WTC11 (cell line): ENCODE results near the gene ITPKB. TPM values are rescaled to one million over a fixed set of nuclear protein-coding genes. Genes with fewer than 3 reads are reported as not detected.

Experiments
- ATAC-seq: fragments of 200-7000 bp; cut with Tn5 transposase; 2 replicates; pipeline ENCODE4 v1.10.0; 2021; ENCODE audit warnings: mild to moderate bottlenecking, moderate library complexity
- CTCF ChIA-PET: fragments of 300-600 bp; sonication (Branson Sonifier 250); formaldehyde crosslinking; loops from one replicate; lab custom pipeline; 2021; ENCODE audit warnings: antibody characterized with exemption; lab: Charles Lee
- POLR2A ChIA-PET: fragments of 350-600 bp; sonication (Branson Sonifier 250); formaldehyde crosslinking; loops from one replicate; lab custom pipeline; 2021; ENCODE audit warnings: antibody characterized with exemption; lab: Charles Lee
- DNase-seq: peaks from one replicate; pipeline ENCODE4 v3.0.0; 2021; ENCODE audit warnings: low spot score
- H3K27ac Mint-ChIP-seq: 2 replicates; pipeline ENCODE4 v1.8.0; 2021; ENCODE audit warnings: mixed read lengths
- H3K27me3 Mint-ChIP-seq: 2 replicates; pipeline ENCODE4 v1.8.0; 2021; ENCODE audit warnings: low read depth, mild to moderate bottlenecking, moderate library complexity, mixed read lengths
- H3K36me3 Mint-ChIP-seq: 2 replicates; pipeline ENCODE4 v1.8.0; 2021; ENCODE audit warnings: mixed read lengths
- H3K4me1 Mint-ChIP-seq: 2 replicates; pipeline ENCODE4 v1.8.0; 2022; ENCODE audit warnings: mixed read lengths
- H3K4me3 Mint-ChIP-seq: 2 replicates; pipeline ENCODE4 v1.8.0; 2021; ENCODE audit warnings: mild to moderate bottlenecking, moderate library complexity, mixed read lengths
- H3K9me3 Mint-ChIP-seq: 2 replicates; pipeline ENCODE4 v1.8.0; 2021; ENCODE audit warnings: mixed read lengths
- ATF1 ChIP-seq: sonication (generic); formaldehyde crosslinking; IDR thresholded peaks from 2 replicates; pipeline ENCODE4 v1.8.1; 2023; ENCODE audit warnings: mild to moderate bottlenecking, moderate library complexity, missing genetic modification reagents
- ATF2 ChIP-seq: sonication (generic); formaldehyde crosslinking; IDR thresholded peaks from 2 replicates; pipeline ENCODE4 v1.8.1; 2022; ENCODE audit warnings: low read depth, missing genetic modification reagents, borderline replicate concordance
- ATF3 ChIP-seq: sonication (generic); formaldehyde crosslinking; conservative IDR thresholded peaks from 2 replicates; pipeline ENCODE4 v1.8.1; 2022; ENCODE audit warnings: mild to moderate bottlenecking, missing genetic modification reagents
- CBFB ChIP-seq: sonication (generic); formaldehyde crosslinking; IDR thresholded peaks from 2 replicates; pipeline ENCODE4 v1.8.1; 2022; ENCODE audit warnings: mild to moderate bottlenecking, low read depth, missing genetic modification reagents
- CTCF ChIP-seq: fragments of 200-600 bp; IDR thresholded peaks from 2 replicates; pipeline ENCODE4 v1.8.0; 2022; ENCODE audit warnings: antibody characterized with exemption
- E2F4 ChIP-seq: sonication (generic); formaldehyde crosslinking; IDR thresholded peaks from 2 replicates; pipeline ENCODE4 v1.8.1; 2022; ENCODE audit warnings: low read depth, mild to moderate bottlenecking, moderate library complexity, missing genetic modification reagents, borderline replicate concordance
- E2F5 ChIP-seq: sonication (generic); formaldehyde crosslinking; IDR thresholded peaks from 2 replicates; pipeline ENCODE4 v1.8.1; 2022; ENCODE audit warnings: mild to moderate bottlenecking, moderate library complexity, missing genetic modification reagents
- ELF4 ChIP-seq: sonication (generic); formaldehyde crosslinking; IDR thresholded peaks from 2 replicates; pipeline ENCODE4 v1.8.1; 2022; ENCODE audit warnings: low read depth, mild to moderate bottlenecking, moderate library complexity, missing genetic modification reagents
- ETV6 ChIP-seq: sonication (generic); formaldehyde crosslinking; IDR thresholded peaks from 2 replicates; pipeline ENCODE4 v1.8.1; 2022; ENCODE audit warnings: mild to moderate bottlenecking, missing genetic modification reagents
- GRHL2 ChIP-seq: fragments of 250-450 bp; sonication (Bioruptor Pico); IDR thresholded peaks from 2 replicates; pipeline ENCODE4 v1.8.0; 2022; ENCODE audit warnings: mild to moderate bottlenecking, moderate library complexity; ENCODE audit not compliant: insufficient replicate concordance, severe bottlenecking
- NFATC4 ChIP-seq: fragments of 250-450 bp; sonication (Bioruptor Pico); IDR thresholded peaks from 2 replicates; pipeline ENCODE4 v1.9.0; 2021; ENCODE audit warnings: mild to moderate bottlenecking
- NFYB ChIP-seq: sonication (generic); formaldehyde crosslinking; conservative IDR thresholded peaks from 2 replicates; pipeline ENCODE4 v1.8.0; 2022; ENCODE audit warnings: low read depth, missing genetic modification reagents
- NR3C1 ChIP-seq: sonication (generic); formaldehyde crosslinking; conservative IDR thresholded peaks from 2 replicates; pipeline ENCODE4 v1.8.1; 2023; ENCODE audit warnings: low read depth, mild to moderate bottlenecking, missing genetic modification reagents
- PREB ChIP-seq: sonication (generic); formaldehyde crosslinking; IDR thresholded peaks from 2 replicates; pipeline ENCODE4 v1.8.1; 2022; ENCODE audit warnings: mild to moderate bottlenecking, missing genetic modification reagents, moderate library complexity, borderline replicate concordance
- RELA ChIP-seq: sonication (generic); formaldehyde crosslinking; IDR thresholded peaks from 2 replicates; pipeline ENCODE4 v1.8.1; 2022; ENCODE audit warnings: missing genetic modification reagents, mild to moderate bottlenecking, borderline replicate concordance
- RORB ChIP-seq: fragments of 250-450 bp; sonication (Bioruptor Pico); IDR thresholded peaks from 2 replicates; pipeline ENCODE4 v1.9.0; 2021; ENCODE audit warnings: mild to moderate bottlenecking
- USF2 ChIP-seq: sonication (generic); formaldehyde crosslinking; IDR thresholded peaks from 2 replicates; pipeline ENCODE4 v1.8.1; 2023; ENCODE audit warnings: mild to moderate bottlenecking, missing genetic modification reagents, moderate library complexity
- ZBTB21 ChIP-seq: sonication (generic); formaldehyde crosslinking; IDR thresholded peaks from 2 replicates; pipeline ENCODE4 v1.8.1; 2023; ENCODE audit warnings: mild to moderate bottlenecking, missing genetic modification reagents, borderline replicate concordance
- ZNF121 ChIP-seq: sonication (generic); formaldehyde crosslinking; IDR thresholded peaks from 2 replicates; pipeline ENCODE4 v1.8.0; 2023; ENCODE audit warnings: missing genetic modification reagents
- ZNF263 ChIP-seq: sonication (generic); formaldehyde crosslinking; IDR thresholded peaks from 2 replicates; pipeline ENCODE4 v1.8.1; 2022; ENCODE audit warnings: low read depth, mild to moderate bottlenecking, moderate library complexity, missing genetic modification reagents
- ZNF281 ChIP-seq: sonication (generic); formaldehyde crosslinking; IDR thresholded peaks from 2 replicates; pipeline ENCODE4 v1.8.0; 2023; ENCODE audit warnings: mild to moderate bottlenecking, missing genetic modification reagents
- ZNF396 ChIP-seq: fragments of 250-450 bp; sonication (Bioruptor Pico); IDR thresholded peaks from 2 replicates; pipeline ENCODE4 v1.8.0; 2021; ENCODE audit warnings: mild to moderate bottlenecking, moderate library complexity, borderline replicate concordance
- total RNA-seq: library from RNA; stranded (reverse); gene quantifications from 3 replicates; pipeline ENCODE4 v1.2.3, GENCODE V29; 2021

Gene ITPKB
- total RNA-seq, 1 experiment from 2014 or later: 15.6 TPM

- ChIA-PET POLR2A (no interaction called here), CTCF (interaction anchor here (1.4 kb wide), 2 partner anchors 9 to 10 kb away, joined by 3 to 5 read pairs; no protein-coding TSS in a partner anchor)
- DNase-seq (no peak), ATAC-seq (no peak)
- Mint-ChIP-seq H3K4me1 (peaks cover 82% of the 10 kb centered on the region), H3K4me3 (no peak overlapping the region), H3K27ac (no peak overlapping the region), H3K27me3 (no peaks in the 10 kb centered on the region; the same call in 1 of the 2 replicates), H3K9me3 (no peaks in the 10 kb centered on the region), H3K36me3 (no peaks in the 10 kb centered on the region)
- TF ChIP-seq ZBTB21 (CRISPR knock-in tag): no peak
- no peak for TF ChIP-seq ETV6 (CRISPR knock-in tag)
- no peak for TF ChIP-seq NFYB
- no peak for TF ChIP-seq ZNF281 (CRISPR knock-in tag)
- TF ChIP-seq ATF2 (CRISPR knock-in tag): no peak
- TF ChIP-seq GRHL2 (CRISPR knock-in tag): no peak
- no peak for TF ChIP-seq ZNF121
- no peak for TF ChIP-seq ATF1 (CRISPR knock-in tag)
- TF ChIP-seq PREB (CRISPR knock-in tag): no peak
- TF ChIP-seq E2F4 (CRISPR knock-in tag): no peak
- no peak for TF ChIP-seq NFATC4 (CRISPR knock-in tag)
- no peak for TF ChIP-seq RORB
- TF ChIP-seq NR3C1 (CRISPR knock-in tag): no peak
- no peak for TF ChIP-seq ATF3 (CRISPR knock-in tag)
- no peak for TF ChIP-seq E2F5 (CRISPR knock-in tag)
Measured at GRCh38 chr1:226659641-226660040, 79.4 kb downstream of the ITPKB start.

- ATAC-seq (no peak), DNase-seq (no peak)
- POLR2A ChIA-PET: no interaction called here
- Mint-ChIP-seq H3K4me1 (peaks cover 83% of the 10 kb centered on the region), H3K36me3 (no peaks in the 10 kb centered on the region), H3K4me3 (no peak overlapping the region), H3K9me3 (no peaks in the 10 kb centered on the region), H3K27me3 (no peaks in the 10 kb centered on the region; the same call in 1 of the 2 replicates), H3K27ac (no peak overlapping the region)
- CTCF ChIA-PET: interaction anchor here (1.4 to 1.5 kb wide), 4 partner anchors 9 to 21 kb away, joined by 3 to 9 read pairs (median 4); no protein-coding TSS in a partner anchor
- no peak for TF ChIP-seq RELA (CRISPR knock-in tag)
- TF ChIP-seq ZNF396: no peak
- TF ChIP-seq CBFB: no peak
- no peak for TF ChIP-seq ELF4 (CRISPR knock-in tag)
- TF ChIP-seq ZNF263 (CRISPR knock-in tag): no peak
- no peak for TF ChIP-seq USF2
- TF ChIP-seq CTCF: no peak
Measured at GRCh38 chr1:226659136-226659535, 79.9 kb downstream of the ITPKB start.
